Progenitor cell of endocrine pancreas (in vitro differentiated cells): Measurements from ENCODE around the gene THRSP. TPM values are rescaled to one million over a fixed set of nuclear protein-coding genes. Genes with fewer than 3 reads are reported as not detected.
"Not testable (repeated sequence)": the region's sequence is repeated elsewhere in the genome, so short reads cannot be mapped to it uniquely, and the experiment has no call there.

Source experiments
- DNase-seq: peaks from one replicate; pipeline ENCODE4 v3.0.0; 2021; ENCODE audit warnings: low spot score; ENCODE audit not compliant: unreplicated experiment
- H3K27ac Mint-ChIP-seq: 2 replicates; pipeline ENCODE4 v1.8.0; 2021; ENCODE audit warnings: mild to moderate bottlenecking, moderate library complexity, mixed read lengths
- H3K27me3 Mint-ChIP-seq: 2 replicates; pipeline ENCODE4 v1.8.0; 2021; ENCODE audit warnings: mixed read lengths
- H3K36me3 Mint-ChIP-seq: 2 replicates; pipeline ENCODE4 v1.8.0; 2022; ENCODE audit warnings: mixed read lengths; ENCODE audit not compliant: insufficient read depth
- H3K4me1 Mint-ChIP-seq: 2 replicates; pipeline ENCODE4 v1.8.0; 2021; ENCODE audit warnings: low read depth, mixed read lengths
- H3K4me3 Mint-ChIP-seq: 2 replicates; pipeline ENCODE4 v1.8.0; 2021; ENCODE audit warnings: low read depth, mild to moderate bottlenecking, moderate library complexity, mixed read lengths
- H3K9me3 Mint-ChIP-seq: 2 replicates; pipeline ENCODE4 v1.8.0; 2021; ENCODE audit warnings: low read depth, mixed read lengths
- CTCF ChIP-seq: fragments of 200-600 bp; sonication (generic); IDR thresholded peaks from one replicate; pipeline ENCODE4 v1.5.0; 2021; ENCODE audit warnings: antibody characterized with exemption, mild to moderate bottlenecking; ENCODE audit not compliant: unreplicated experiment
- total RNA-seq: library from RNA; stranded (reverse); gene quantifications from 2 replicates; pipeline ENCODE4 v1.2.1, GENCODE V29; 2021

The THRSP gene
- total RNA-seq, 1 donor from 2014 or later = not detected

GRCh38 chr11:78080818-78081495, 17.3 kb downstream of the THRSP start:
- TF ChIP-seq CTCF = no peak
- peaks cover 12% of the 10 kb centered on the region for H3K4me1 Mint-ChIP-seq
- H3K36me3 Mint-ChIP-seq = peaks cover 4% of the 10 kb centered on the region
- peak overlapping the region; percentile 44 for H3K4me3 Mint-ChIP-seq
- DNase-seq = no peak
- peak overlapping the region; percentile 57 for H3K27ac Mint-ChIP-seq
- peaks cover 3% of the 10 kb centered on the region for H3K9me3 Mint-ChIP-seq
- peaks cover 4% of the 10 kb centered on the region for H3K27me3 Mint-ChIP-seq

GRCh38 chr11:78081583-78081982, 17.9 kb downstream of the THRSP start:
- H3K27ac Mint-ChIP-seq = no peak overlapping the region
- DNase-seq = no peak
- H3K36me3 Mint-ChIP-seq = peaks cover 4% of the 10 kb centered on the region
- H3K9me3 Mint-ChIP-seq = peaks cover 4% of the 10 kb centered on the region
- no peak for TF ChIP-seq CTCF
- peaks cover 11% of the 10 kb centered on the region for H3K4me1 Mint-ChIP-seq
- peak overlapping the region; percentile 27 for H3K4me3 Mint-ChIP-seq
- peaks cover 4% of the 10 kb centered on the region for H3K27me3 Mint-ChIP-seq

GRCh38 chr11:78082146-78082545, 18.5 kb downstream of the THRSP start:
- no peak for TF ChIP-seq CTCF
- Mint-ChIP-seq H3K36me3 (peaks cover 7% of the 10 kb centered on the region), H3K9me3 (peaks cover 9% of the 10 kb centered on the region), H3K27me3 (peaks cover 4% of the 10 kb centered on the region), H3K4me3 (peak overlapping the region; percentile 27), H3K27ac (no peak overlapping the region), H3K4me1 (peaks cover 12% of the 10 kb centered on the region)
- no peak for DNase-seq

- Mint-ChIP-seq H3K4me1 (peaks cover 8% of the 10 kb centered on the region), H3K27me3 (peaks cover 4% of the 10 kb centered on the region), H3K27ac (no peak overlapping the region), H3K4me3 (no peak overlapping the region), H3K9me3 (peaks cover 9% of the 10 kb centered on the region), H3K36me3 (peaks cover 7% of the 10 kb centered on the region)
- no peak for DNase-seq
- no peak for TF ChIP-seq CTCF
Measured at GRCh38 chr11:78083021-78083420, 19.4 kb downstream of the THRSP start.

GRCh38 chr11:78084506-78084905, 20.8 kb downstream of the THRSP start:
- not testable (repeated sequence) for H3K4me1 Mint-ChIP-seq, H3K9me3 Mint-ChIP-seq, H3K27me3 Mint-ChIP-seq, DNase-seq, H3K36me3 Mint-ChIP-seq, H3K27ac Mint-ChIP-seq, H3K4me3 Mint-ChIP-seq

GRCh38 chr11:78085972-78086371, 22.3 kb downstream of the THRSP start:
- Mint-ChIP-seq H3K4me1 (peaks cover 8% of the 10 kb centered on the region), H3K27ac (no peak overlapping the region), H3K9me3 (peaks cover 15% of the 10 kb centered on the region), H3K4me3 (no peak overlapping the region), H3K36me3 (peaks cover 10% of the 10 kb centered on the region), H3K27me3 (peaks cover 4% of the 10 kb centered on the region)
- no peak for TF ChIP-seq CTCF
- no peak for DNase-seq

- Mint-ChIP-seq H3K36me3 (peaks cover 12% of the 10 kb centered on the region), H3K9me3 (peaks cover 16% of the 10 kb centered on the region)
- not testable (repeated sequence) for H3K27me3 Mint-ChIP-seq, H3K27ac Mint-ChIP-seq, H3K4me3 Mint-ChIP-seq, DNase-seq, H3K4me1 Mint-ChIP-seq
Measured at GRCh38 chr11:78086521-78087074, 22.9 kb downstream of the THRSP start.
